Measurements from ENCODE around the gene VWA1.
"Not testable (repeated sequence)": the region's sequence is repeated elsewhere in the genome, so short reads cannot be mapped to it uniquely, and the experiment has no call there.

VWA1 gene

DNA sequence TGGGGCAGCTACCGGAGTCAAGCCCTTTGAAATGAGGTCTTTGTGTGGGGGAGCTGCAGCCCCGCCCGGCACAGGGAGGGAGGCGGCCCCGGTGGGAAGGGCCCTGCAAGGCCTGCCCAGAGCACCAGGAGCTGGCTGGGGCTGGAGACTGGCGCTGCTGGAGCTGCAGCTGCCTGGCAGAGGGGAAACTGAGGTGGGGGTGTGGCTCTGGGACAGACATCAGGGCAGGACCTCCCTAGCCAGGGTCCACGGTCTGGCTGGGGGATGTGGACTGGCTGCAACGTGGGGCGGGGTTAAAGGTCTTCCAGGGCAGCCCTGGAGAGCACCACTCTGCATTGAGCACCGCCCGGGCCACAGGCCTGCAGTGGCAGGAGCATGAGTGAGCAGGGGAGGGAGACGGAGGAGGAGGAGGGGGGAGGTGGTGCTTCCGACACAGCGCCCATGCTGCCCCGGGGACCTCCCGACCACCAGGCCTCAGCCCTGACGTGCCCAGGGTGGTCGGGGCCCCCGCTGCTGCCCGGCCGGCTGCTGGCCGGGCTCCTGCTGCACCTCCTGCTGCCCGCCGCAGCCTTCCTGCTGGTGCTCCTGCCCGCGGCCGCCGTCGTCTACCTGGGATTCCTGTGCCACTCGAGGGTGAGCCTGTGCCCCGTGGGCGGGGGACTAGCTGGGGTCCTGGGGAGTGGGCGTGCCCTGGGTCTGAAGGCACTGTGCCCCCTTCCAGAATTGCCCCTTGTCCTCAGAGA, 9.6 kb upstream of the VWA1 start:
- TF ChIP-seq, protein P1, sequence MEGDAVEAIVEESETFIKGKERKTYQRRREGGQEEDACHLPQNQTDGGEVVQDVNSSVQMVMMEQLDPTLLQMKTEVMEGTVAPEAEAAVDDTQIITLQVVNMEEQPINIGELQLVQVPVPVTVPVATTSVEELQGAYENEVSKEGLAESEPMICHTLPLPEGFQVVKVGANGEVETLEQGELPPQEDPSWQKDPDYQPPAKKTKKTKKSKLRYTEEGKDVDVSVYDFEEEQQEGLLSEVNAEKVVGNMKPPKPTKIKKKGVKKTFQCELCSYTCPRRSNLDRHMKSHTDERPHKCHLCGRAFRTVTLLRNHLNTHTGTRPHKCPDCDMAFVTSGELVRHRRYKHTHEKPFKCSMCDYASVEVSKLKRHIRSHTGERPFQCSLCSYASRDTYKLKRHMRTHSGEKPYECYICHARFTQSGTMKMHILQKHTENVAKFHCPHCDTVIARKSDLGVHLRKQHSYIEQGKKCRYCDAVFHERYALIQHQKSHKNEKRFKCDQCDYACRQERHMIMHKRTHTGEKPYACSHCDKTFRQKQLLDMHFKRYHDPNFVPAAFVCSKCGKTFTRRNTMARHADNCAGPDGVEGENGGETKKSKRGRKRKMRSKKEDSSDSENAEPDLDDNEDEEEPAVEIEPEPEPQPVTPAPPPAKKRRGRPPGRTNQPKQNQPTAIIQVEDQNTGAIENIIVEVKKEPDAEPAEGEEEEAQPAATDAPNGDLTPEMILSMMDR (IDR thresholded peaks at IDR 0.05; ENCODE audit: low read depth, low read length) = no peak
- no peak overlapping the region for H3K4me3 ChIP-seq (replicated peaks in 1 of 2; ENCODE audit: low read depth in 2 of 2, low read length in 2 of 2)
- DNase-seq (ENCODE audit: low read depth in 2 of 2) = no peak

DNA sequence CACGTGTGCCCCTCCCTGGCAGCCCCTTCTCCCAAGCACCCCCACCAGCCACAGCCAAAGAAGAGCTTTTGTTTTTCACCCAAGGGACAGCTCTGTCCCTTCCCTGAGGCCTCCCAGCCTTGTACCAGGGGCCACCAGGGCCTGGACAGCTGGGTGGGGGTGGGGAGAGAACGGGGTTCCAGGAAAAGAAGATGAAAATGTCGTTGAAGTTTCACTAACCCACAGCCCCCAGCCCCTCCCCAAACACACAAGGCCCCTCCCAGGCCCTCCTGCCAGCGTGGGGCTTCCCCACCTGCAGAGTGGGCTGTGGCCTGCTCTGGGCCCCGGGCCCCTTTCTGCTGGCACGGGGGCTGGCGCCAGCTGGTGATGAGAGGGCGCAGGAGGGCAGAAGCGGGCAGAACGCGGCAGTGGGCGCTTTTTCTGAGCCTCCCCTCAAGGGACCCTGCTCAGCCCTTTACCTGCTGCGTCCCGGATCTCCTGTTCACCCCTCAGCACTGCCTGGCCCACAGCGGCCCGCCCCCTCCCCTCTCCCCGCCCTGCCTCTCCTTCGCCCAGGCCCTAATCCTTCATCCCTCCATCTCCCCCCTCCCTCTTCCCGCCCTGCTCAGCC, 8.9 kb upstream of the VWA1 start:
- DNase-seq (ENCODE audit: low read depth in 2 of 2) = no peak
- H3K4me3 ChIP-seq (replicated peaks in 1 of 2; ENCODE audit: low read depth in 2 of 2, low read length in 2 of 2) = no peak overlapping the region

DNA sequence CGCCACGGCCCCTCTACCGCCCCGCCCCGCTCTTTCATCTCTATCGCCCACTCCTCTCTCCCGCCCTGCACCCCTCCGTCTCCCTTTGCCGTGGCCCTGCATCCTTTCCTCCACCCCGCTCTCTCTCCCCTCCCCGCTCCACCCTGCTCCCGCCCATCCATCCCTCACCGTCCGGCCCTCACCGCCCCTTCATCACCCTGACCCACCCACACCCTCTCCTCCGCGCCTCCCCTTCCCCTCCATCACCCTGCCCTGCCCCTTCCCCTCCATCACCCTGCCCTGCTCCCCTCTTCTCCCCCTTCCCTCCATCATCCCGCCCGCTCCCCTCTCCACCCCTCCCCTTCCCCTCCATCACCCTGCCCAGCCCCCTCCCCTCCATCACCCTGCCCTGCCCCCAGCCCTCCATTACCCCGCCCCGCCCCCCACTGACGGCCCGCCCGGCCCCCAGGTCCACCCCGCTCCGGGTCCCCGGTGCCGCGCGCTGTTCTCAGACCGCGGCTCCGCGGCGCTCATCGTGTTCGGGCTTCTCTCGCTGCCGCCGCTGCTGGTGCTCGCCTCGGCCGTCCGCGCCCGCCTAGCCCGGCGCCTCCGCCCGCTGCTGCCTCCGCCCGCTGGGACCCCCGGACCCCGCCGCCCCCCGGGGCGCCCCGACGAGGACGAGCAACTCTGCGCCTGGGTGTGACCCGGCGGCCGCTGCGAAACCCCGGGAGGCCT, 8.2 kb upstream of the VWA1 start:
- TF ChIP-seq, protein P1 (IDR thresholded peaks at IDR 0.05; ENCODE audit: low read depth, low read length) = no peak
- H3K4me3 ChIP-seq (replicated peaks in 1 of 2; ENCODE audit: low read depth in 2 of 2, low read length in 2 of 2) = peak overlapping the region in 1 of 2 donors; percentile 33
- DNase-seq (ENCODE audit: low read depth in 2 of 2) = no peak

More for the DNA sequence above, 8.9 kb upstream of the VWA1 start:
- TF ChIP-seq, protein P1 (IDR thresholded peaks at IDR 0.05; ENCODE audit: low read depth, low read length) = no peak

DNA sequence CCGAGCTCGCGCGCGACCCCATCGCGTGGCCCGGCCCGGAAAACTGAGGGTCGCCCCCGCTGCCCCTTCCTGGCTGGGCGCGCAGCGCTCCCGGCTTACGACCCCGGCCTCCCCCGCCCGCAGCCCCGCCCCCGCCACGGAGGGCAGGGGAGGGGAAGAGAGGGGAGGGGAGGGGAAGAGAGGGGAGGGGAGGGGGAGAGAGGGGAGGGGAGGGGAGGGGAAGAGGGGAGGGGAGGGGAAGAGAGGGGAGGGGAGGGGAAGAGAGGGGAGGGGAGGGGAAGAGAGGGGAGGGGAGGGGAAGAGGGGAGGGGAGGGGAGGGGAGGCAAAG, 7.7 kb upstream of the VWA1 start:
- peak overlapping the region in 1 of 2 donors; percentile 33 for H3K4me3 ChIP-seq (replicated peaks in 1 of 2; ENCODE audit: low read depth in 2 of 2, low read length in 2 of 2)
- no peak for DNase-seq (ENCODE audit: low read depth in 2 of 2)
- TF ChIP-seq, protein P1 (IDR thresholded peaks at IDR 0.05; ENCODE audit: low read depth, low read length) = no peak

DNA sequence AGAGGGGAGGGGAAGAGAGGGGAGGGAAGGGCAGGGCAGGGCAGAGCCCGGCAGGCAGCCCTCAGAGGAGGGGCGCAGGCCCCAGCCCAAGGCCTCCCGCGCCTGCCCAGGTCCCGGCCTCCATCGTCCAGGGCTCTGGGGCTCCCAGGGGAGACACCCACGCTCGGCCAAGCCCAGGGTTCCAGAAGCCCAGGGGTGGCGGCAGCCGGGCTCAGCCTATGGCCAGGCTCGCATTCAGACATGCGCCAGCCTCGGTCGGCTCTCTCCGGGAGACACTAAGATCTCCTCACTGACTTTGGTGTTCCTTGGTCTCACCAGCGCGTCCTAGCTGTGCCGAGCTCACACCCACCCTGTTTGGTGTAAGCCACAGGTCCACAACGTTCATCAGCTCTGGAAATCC, 7.3 kb upstream of the VWA1 start:
- DNase-seq (ENCODE audit: low read depth in 2 of 2) = no peak

DNA sequence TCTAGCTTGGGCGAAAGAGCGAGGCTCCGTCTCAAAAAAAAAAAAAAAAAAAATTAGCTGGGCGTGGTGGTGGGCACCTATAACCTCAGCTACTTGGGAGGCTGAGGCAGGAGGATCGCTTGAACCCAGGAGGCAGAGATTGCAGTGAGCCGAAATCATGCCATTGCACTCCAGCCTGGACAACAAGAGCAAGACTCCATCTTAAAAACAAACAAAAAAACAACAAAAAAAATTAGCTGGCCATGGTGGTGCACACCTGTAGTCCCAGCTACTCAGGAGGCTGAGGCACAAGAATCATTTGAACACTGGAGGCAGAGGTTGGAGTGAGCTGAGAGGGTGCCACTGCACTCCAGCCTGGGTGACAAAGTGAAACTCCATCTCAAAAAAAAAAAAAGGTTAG, 6.5 kb upstream of the VWA1 start:
- H3K4me3 ChIP-seq (replicated peaks in 1 of 2; ENCODE audit: low read depth in 2 of 2, low read length in 2 of 2); DNase-seq (ENCODE audit: low read depth in 2 of 2): not testable (repeated sequence)

More for the DNA sequence above, 7.3 kb upstream of the VWA1 start:
- TF ChIP-seq, protein P1 (IDR thresholded peaks at IDR 0.05; ENCODE audit: low read depth, low read length) = no peak
- H3K4me3 ChIP-seq (replicated peaks in 1 of 2; ENCODE audit: low read depth in 2 of 2, low read length in 2 of 2) = no peak overlapping the region

DNA sequence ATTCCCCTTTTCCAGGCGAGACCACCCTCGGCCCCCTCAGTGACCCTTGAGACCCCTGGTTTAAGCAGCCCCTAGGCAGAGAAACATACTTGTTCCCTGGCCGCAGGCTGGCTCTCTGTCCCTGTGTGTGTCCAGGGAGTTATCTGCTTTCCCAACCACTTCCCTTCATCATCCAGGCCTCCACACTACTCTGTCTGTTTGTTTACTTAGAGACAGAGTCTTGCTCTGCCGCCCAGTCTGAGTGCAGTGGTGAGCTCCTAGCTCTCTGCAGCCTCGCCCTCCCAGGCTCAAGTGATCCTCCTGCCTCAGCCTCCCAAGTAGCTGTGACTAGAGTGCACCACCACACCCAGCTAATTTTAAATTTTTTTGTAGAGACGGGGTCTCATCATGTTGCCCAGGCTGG, 5.8 kb upstream of the VWA1 start:
- DNase-seq (ENCODE audit: low read depth in 2 of 2) = peak; percentile 53 to 72
- TF ChIP-seq, protein P1 (IDR thresholded peaks at IDR 0.05; ENCODE audit: low read depth, low read length) = no peak
- no peak overlapping the region for H3K4me3 ChIP-seq (replicated peaks in 1 of 2; ENCODE audit: low read depth in 2 of 2, low read length in 2 of 2)
